ENCODE results near the gene MYOC.

MYOC gene

DNA sequence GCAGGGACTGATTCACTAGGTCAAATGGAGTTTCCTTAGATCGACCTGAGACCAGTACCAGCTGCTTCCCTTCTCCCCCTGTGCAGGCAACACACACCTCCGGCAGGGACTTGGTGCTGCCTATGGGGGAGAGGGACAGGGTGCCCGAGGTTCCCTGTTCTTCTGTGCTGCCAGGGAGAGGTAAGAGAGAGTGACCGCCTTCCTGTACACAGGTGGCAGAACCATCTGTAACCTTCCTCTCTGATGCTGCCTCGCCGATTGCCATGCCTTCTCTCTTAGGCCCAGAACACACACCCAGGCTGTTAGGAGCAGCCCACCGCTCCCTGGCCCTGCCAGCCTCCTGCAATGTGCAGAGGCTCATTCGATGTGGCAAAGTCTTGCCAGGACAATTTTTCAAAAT lies 9.3 kb downstream of the MYOC start:
- no peak overlapping the region for H3K4me3 Mint-ChIP-seq
- peaks cover 16% of the 10 kb centered on the region for H3K4me1 Mint-ChIP-seq
- TF ChIP-seq, protein P1, sequence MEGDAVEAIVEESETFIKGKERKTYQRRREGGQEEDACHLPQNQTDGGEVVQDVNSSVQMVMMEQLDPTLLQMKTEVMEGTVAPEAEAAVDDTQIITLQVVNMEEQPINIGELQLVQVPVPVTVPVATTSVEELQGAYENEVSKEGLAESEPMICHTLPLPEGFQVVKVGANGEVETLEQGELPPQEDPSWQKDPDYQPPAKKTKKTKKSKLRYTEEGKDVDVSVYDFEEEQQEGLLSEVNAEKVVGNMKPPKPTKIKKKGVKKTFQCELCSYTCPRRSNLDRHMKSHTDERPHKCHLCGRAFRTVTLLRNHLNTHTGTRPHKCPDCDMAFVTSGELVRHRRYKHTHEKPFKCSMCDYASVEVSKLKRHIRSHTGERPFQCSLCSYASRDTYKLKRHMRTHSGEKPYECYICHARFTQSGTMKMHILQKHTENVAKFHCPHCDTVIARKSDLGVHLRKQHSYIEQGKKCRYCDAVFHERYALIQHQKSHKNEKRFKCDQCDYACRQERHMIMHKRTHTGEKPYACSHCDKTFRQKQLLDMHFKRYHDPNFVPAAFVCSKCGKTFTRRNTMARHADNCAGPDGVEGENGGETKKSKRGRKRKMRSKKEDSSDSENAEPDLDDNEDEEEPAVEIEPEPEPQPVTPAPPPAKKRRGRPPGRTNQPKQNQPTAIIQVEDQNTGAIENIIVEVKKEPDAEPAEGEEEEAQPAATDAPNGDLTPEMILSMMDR (IDR thresholded peaks at IDR 0.05) = no peak
- H3K27me3 Mint-ChIP-seq (ENCODE audit: low read depth, poor library complexity) = peaks cover 2% of the 10 kb centered on the region
- H3K27ac Mint-ChIP-seq = no peak overlapping the region
- H3K36me3 Mint-ChIP-seq (ENCODE audit: low read depth) = no peaks in the 10 kb centered on the region
- H3K9me3 Mint-ChIP-seq = no peaks in the 10 kb centered on the region
- no peak for DNase-seq

DNA sequence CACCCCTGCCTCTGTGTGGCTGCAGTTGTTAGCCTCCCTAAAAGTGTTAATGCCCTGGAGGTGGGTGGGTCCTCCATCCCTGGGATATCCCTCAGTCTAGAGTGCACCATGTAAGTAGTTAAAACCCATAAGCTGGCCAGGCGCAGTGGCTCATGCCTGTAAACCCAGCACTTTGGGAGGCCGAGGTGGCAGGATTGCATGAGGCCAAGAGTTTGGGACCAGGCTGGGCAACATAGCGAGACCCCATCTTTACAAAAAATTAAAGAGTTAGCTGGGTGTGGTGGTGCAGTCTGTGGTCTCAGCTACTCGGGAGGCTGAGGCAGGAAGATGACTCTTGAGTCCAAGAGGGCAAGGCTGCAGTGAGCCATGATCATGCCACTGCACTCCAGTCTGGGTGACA lies 10.3 kb downstream of the MYOC start:
- Mint-ChIP-seq H3K27ac (no peak overlapping the region), H3K36me3 (ENCODE audit: low read depth) (no peaks in the 10 kb centered on the region), H3K27me3 (ENCODE audit: low read depth, poor library complexity) (peaks cover 2% of the 10 kb centered on the region), H3K4me1 (peaks cover 16% of the 10 kb centered on the region), H3K4me3 (no peak overlapping the region), H3K9me3 (no peaks in the 10 kb centered on the region)
- no peak for DNase-seq
- TF ChIP-seq, protein P1 (IDR thresholded peaks at IDR 0.05) = no peak

DNA sequence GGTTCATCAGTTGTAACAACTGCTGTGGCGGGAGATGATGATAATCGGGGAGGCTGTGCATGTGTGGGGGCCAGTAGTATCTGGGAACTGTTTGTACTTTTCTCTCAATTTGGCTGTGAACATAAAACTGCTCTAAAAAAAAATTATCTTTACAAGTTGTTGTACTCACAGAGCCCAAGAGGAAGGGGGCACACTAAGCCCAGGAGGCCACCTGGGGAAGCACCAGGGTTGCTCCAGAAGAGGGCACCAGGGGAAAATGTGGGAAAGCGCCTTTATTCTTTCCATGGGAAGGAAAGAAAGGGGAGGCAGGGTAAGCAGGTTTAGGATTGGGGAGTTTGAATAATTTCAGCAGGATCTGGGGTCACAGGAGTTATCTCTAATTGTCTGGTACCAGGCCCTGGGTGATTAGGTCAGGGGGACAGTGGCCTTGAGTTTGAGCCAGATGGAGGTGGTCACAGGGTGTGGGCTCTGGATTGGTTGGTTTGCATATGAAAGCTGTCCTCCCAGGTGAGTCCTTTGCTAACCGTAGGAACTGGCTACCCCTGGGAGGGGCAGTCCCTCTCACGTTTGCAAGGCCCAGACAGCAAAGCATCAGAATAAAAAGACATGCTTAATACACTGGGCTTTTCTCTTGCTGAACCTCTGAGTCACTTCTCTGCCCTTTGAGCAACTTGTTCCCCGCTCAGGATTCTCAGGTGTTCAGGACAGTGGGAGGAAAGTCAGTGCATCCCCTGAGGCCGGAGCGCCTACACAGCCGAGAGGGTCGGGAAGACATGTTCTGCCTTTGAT lies 11.2 kb downstream of the MYOC start:
- DNase-seq = no peak
- Mint-ChIP-seq H3K27me3 (ENCODE audit: low read depth, poor library complexity) (peaks cover 2% of the 10 kb centered on the region), H3K4me1 (peaks cover 16% of the 10 kb centered on the region), H3K4me3 (no peak overlapping the region), H3K36me3 (ENCODE audit: low read depth) (no peaks in the 10 kb centered on the region), H3K9me3 (no peaks in the 10 kb centered on the region), H3K27ac (peak overlapping the region; percentile 47)
- TF ChIP-seq, protein P1 (IDR thresholded peaks at IDR 0.05) = no peak

DNA sequence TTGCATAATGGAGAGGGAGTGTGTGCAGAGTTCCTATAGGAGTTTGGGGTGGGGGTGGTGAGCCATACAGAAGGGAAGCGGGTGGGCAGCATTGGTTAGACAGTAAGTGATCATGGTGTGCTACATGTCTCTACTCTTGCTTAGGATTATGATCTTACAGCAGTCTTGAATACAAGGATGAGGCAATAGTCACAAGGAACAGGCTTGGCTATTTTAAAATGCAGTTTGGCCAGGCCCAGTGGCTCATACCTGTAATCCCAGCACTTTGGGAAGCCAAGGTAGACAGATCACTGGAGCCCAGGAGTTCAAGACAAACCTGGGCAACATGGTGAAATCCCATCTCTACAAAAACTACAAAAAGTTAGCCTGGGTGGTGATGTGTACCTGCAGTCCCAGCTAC lies 12.3 kb downstream of the MYOC start:
- no peak for DNase-seq
- no peak overlapping the region for H3K27ac Mint-ChIP-seq
- H3K4me3 Mint-ChIP-seq = no peak overlapping the region
- no peaks in the 10 kb centered on the region for H3K36me3 Mint-ChIP-seq (ENCODE audit: low read depth)
- TF ChIP-seq, protein P1 (IDR thresholded peaks at IDR 0.05) = no peak
- peaks cover 5% of the 10 kb centered on the region for H3K27me3 Mint-ChIP-seq (ENCODE audit: low read depth, poor library complexity)
- H3K4me1 Mint-ChIP-seq = peaks cover 11% of the 10 kb centered on the region
- no peaks in the 10 kb centered on the region for H3K9me3 Mint-ChIP-seq

DNA sequence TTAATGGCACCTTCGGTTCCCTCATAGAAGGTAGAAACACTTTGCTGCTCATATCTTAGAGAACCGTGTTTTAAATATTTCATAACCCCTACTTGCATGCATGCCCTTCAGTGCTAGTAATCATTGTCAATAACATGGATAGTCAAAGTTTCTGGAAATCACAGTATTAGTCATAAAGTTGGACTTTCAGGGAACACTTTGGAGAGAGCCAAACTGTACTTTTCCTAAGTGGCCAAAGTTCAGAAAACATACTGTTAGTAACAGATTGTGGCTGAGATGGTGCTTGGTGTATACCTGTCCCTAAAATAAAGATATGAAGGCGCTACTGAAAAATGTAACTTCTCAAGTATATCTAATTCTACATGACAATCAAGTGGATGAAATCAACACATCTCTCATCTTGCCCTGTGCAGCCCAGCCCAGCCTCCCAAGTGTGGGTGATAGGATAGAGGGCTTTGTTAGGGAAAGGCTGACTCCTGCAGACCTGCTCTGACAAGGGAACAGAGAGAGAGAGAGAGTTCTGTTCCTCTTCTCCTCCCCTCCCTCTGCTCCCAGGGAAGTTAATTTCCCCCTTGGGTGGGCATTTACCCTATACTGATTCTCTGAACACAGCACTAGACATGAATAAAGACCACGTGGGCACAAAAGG lies 14.4 kb downstream of the MYOC start:
- TF ChIP-seq, protein P1 (IDR thresholded peaks at IDR 0.05) = no peak
- no peak for DNase-seq
- Mint-ChIP-seq H3K27ac (no peak overlapping the region), H3K4me3 (no peak overlapping the region), H3K4me1 (peaks cover 4% of the 10 kb centered on the region), H3K9me3 (no peaks in the 10 kb centered on the region), H3K36me3 (ENCODE audit: low read depth) (no peaks in the 10 kb centered on the region), H3K27me3 (ENCODE audit: low read depth, poor library complexity) (peaks cover 5% of the 10 kb centered on the region)

Measured in nephron progenitor cell (in vitro differentiated cells).